ENCODE results near the gene NBPF26.
"Not testable (repeated sequence)": the region's sequence is repeated elsewhere in the genome, so short reads cannot be mapped to it uniquely, and the experiment has no call there.

NBPF26 gene

GRCh38 chr1:120723715-120724402 lies at the start of gene NBPF26:
NBPF26 (plus strand) TSS chr1:120723945.
- peak within 1 kb of the TSS; percentile 53 for H3K4me3 ChIP-seq (ENCODE audit: low read depth, low read length)
- peak; percentile 84 for DNase-seq (ENCODE audit: low read depth)

- DNase-seq (ENCODE audit: low read depth); H3K4me3 ChIP-seq (ENCODE audit: low read depth, low read length): not testable (repeated sequence)
These were observed 43.5 kb upstream of the NBPF26 start for GRCh38 chr1:120680106-120680819.

GRCh38 chr1:120680938-120681337 lies 42.8 kb upstream of the NBPF26 start:
- not testable (repeated sequence) for DNase-seq (ENCODE audit: low read depth); H3K4me3 ChIP-seq (ENCODE audit: low read depth, low read length)

- not testable (repeated sequence) for DNase-seq (ENCODE audit: low read depth); H3K4me3 ChIP-seq (ENCODE audit: low read depth, low read length)
These were observed 39.3 kb upstream of the NBPF26 start for GRCh38 chr1:120684397-120684796.

GRCh38 chr1:120685622-120686021 lies 38.1 kb upstream of the NBPF26 start:
- H3K4me3 ChIP-seq (ENCODE audit: low read depth, low read length); DNase-seq (ENCODE audit: low read depth): not testable (repeated sequence)

- DNase-seq (ENCODE audit: low read depth); H3K4me3 ChIP-seq (ENCODE audit: low read depth, low read length): not testable (repeated sequence)
These were observed 36.5 kb upstream of the NBPF26 start for GRCh38 chr1:120687250-120687649.

- not testable (repeated sequence) for DNase-seq (ENCODE audit: low read depth); H3K4me3 ChIP-seq (ENCODE audit: low read depth, low read length)
These were observed 22.8 kb upstream of the NBPF26 start for GRCh38 chr1:120700807-120701562.

- DNase-seq (ENCODE audit: low read depth); H3K4me3 ChIP-seq (ENCODE audit: low read depth, low read length): not testable (repeated sequence)
These were observed 409 bp upstream of the NBPF26 start for GRCh38 chr1:120723358-120723714.

GRCh38 chr1:120724507-120724906 lies 762 bp downstream of the NBPF26 start:
- DNase-seq (ENCODE audit: low read depth) = not testable (repeated sequence)
- peak overlapping the region; percentile 53 for H3K4me3 ChIP-seq (ENCODE audit: low read depth, low read length)

- H3K4me3 ChIP-seq (ENCODE audit: low read depth, low read length); DNase-seq (ENCODE audit: low read depth): not testable (repeated sequence)
These were observed 5.1 kb downstream of the NBPF26 start for GRCh38 chr1:120728811-120729210.

- not testable (repeated sequence) for H3K4me3 ChIP-seq (ENCODE audit: low read depth, low read length); DNase-seq (ENCODE audit: low read depth)
These were observed 45.3 kb downstream of the NBPF26 start for GRCh38 chr1:120769090-120769489.

- DNase-seq (ENCODE audit: low read depth); H3K4me3 ChIP-seq (ENCODE audit: low read depth, low read length): not testable (repeated sequence)
These were observed 81.7 kb downstream of the NBPF26 start for GRCh38 chr1:120805452-120805851.

GRCh38 chr1:120811822-120812221 lies 88.1 kb downstream of the NBPF26 start:
- TF ChIP-seq CTCF (IDR thresholded peaks at IDR 0.05; ENCODE audit: low read depth, low read length) = peak; percentile 3
- DNase-seq (ENCODE audit: low read depth) = peak; percentile 51
- H3K4me3 ChIP-seq (ENCODE audit: low read depth, low read length) = not testable (repeated sequence)

- H3K4me3 ChIP-seq (ENCODE audit: low read depth, low read length); DNase-seq (ENCODE audit: low read depth): not testable (repeated sequence)
These were observed 101.3 kb downstream of the NBPF26 start for GRCh38 chr1:120825051-120825450.

- DNase-seq (ENCODE audit: low read depth); H3K4me3 ChIP-seq (ENCODE audit: low read depth, low read length): not testable (repeated sequence)
These were observed 102.9 kb downstream of the NBPF26 start for GRCh38 chr1:120826623-120827022.

GRCh38 chr1:120844186-120844944 lies 120.6 kb downstream of the NBPF26 start:
- DNase-seq (ENCODE audit: low read depth); H3K4me3 ChIP-seq (ENCODE audit: low read depth, low read length): not testable (repeated sequence)

GRCh38 chr1:120844945-120845330 lies 121.2 kb downstream of the NBPF26 start:
- DNase-seq (ENCODE audit: low read depth); H3K4me3 ChIP-seq (ENCODE audit: low read depth, low read length): not testable (repeated sequence)

Data from NB4 (cell line).